ENCODE data around the gene FANCG. TPM values are rescaled to one million over a fixed set of nuclear protein-coding genes. Genes with fewer than 3 reads are reported as not detected.

FANCG gene
- 6.2 and 7.2 TPM in 2 replicates for total RNA-seq

GRCh38 chr9:35079426-35080341 lies at the start of gene FANCG:
Gene FANCG, minus strand, starts transcription at chr9:35079942. Its CDS starts 418 bp downstream, at chr9:35079524.

GRCh38 chr9:35115680-35116538 lies 36.2 kb upstream of the FANCG start, which contains the start of gene ATOSB:
Gene ATOSB, minus strand, starts transcription at chr9:35115862. Its CDS starts 7,588 bp downstream, at chr9:35108274.

GRCh38 chr9:35102769-35103659 lies 23.3 kb upstream of the FANCG start, which contains the start of gene STOML2:
Gene STOML2, minus strand, starts transcription at chr9:35103131. Its CDS starts 37 bp downstream, at chr9:35103094.

GRCh38 chr9:35096035-35096849 lies 16.5 kb upstream of the FANCG start, which contains the start of gene PIGO:
Gene PIGO, minus strand, starts transcription at chr9:35096591. Its CDS starts 1,026 bp downstream, at chr9:35095565.

GRCh38 chr9:35072461-35073278 lies 7.1 kb downstream of the FANCG start, which contains the start of gene VCP:
Gene VCP, minus strand, starts transcription at chr9:35072625. Its CDS starts 272 bp downstream, at chr9:35072353.

Other genes with a start within 250 kb of the FANCG start
- under 0.01 and 0.48 TPM in 2 replicates for gene PHF24, start 121.7 kb downstream of the FANCG start, total RNA-seq
- gene DNAJB5, start 90.2 kb downstream of the FANCG start, total RNA-seq = 2.8 and 20.2 TPM in 2 replicates
- gene VCP, start 7.3 kb downstream of the FANCG start, total RNA-seq = 237 and 359 TPM in 2 replicates
- gene PIGO, start 16.6 kb upstream of the FANCG start, total RNA-seq = 17.8 and 22.4 TPM in 2 replicates
- gene STOML2, start 23.2 kb upstream of the FANCG start, total RNA-seq = 270 and 319 TPM in 2 replicates
- 7.9 and 24.3 TPM in 2 replicates for gene ATOSB, start 35.9 kb upstream of the FANCG start, total RNA-seq
- 18.8 and 21.7 TPM in 2 replicates for gene UNC13B, start 82.1 kb upstream of the FANCG start, total RNA-seq